Heart left ventricle (tissue), 16 donors: Measurements from ENCODE around the gene TOX2. TPM values are rescaled to one million over a fixed set of nuclear protein-coding genes. Genes with fewer than 3 reads are reported as not detected.

ENCODE experiments used
- ATAC-seq, 4 donors: fragments of 200-7000 bp; cut with Tn5 transposase; one replicate each; pipeline ENCODE4 v1.9.1; 2020 to 2022; ENCODE audit warnings: moderate library complexity in 4 of 4, mild to moderate bottlenecking in 3 of 4, moderate number of reproducible peaks in 1 of 4
- DNase-seq, 5 donors: peaks; one replicate each; pipeline ENCODE4 v3.0.0-alpha.2; 2020
- H3K27ac ChIP-seq, 12 donors: fragments of 200-600 bp; sonication (generic) in 4 of 12; one replicate each; pipeline versions ENCODE4 v1.5.0 to v1.8.0; 2016 to 2022; ENCODE audit warnings: mild to moderate bottlenecking in 2 of 12
- H3K27me3 ChIP-seq, 9 donors: fragments of 200-600 bp; sonication (generic) in 2 of 9; one replicate each; pipeline versions ENCODE4 v1.5.1 to v1.8.0; 2016 to 2022; ENCODE audit warnings: mild to moderate bottlenecking in 3 of 9
- H3K36me3 ChIP-seq, 9 donors: fragments of 200-600 bp; sonication (generic) in 2 of 9; one replicate each; pipeline versions ENCODE4 v1.5.0 to v1.8.0; 2018 to 2022; ENCODE audit warnings: mild to moderate bottlenecking in 2 of 9
- H3K4me1 ChIP-seq, 12 donors: fragments of 200-600 bp; sonication (generic) in 4 of 12; one replicate each; pipeline versions ENCODE4 v1.5.0 to v1.8.0; 2016 to 2022; ENCODE audit warnings: mild to moderate bottlenecking in 3 of 12
- H3K4me3 ChIP-seq, 12 donors: fragments of 200-600 bp; sonication (generic) in 4 of 12; one replicate each; pipeline versions ENCODE4 v1.5.0 to v1.8.0; 2017 to 2022; ENCODE audit warnings: mild to moderate bottlenecking in 9 of 12, moderate library complexity in 4 of 12
- H3K9me3 ChIP-seq, 12 donors: fragments of 200-600 bp; sonication (generic) in 4 of 12; one replicate each; pipeline versions ENCODE4 v1.5.0 to v1.8.0; 2016 to 2022; ENCODE audit warnings: mild to moderate bottlenecking in 1 of 12
- CTCF ChIP-seq, 12 donors: fragments of 200-600 bp; sonication (generic) in 4 of 12; IDR thresholded peaks; one replicate each; pipeline versions ENCODE4 v1.5.0 to v1.8.0; 2018 to 2022; ENCODE audit warnings: antibody characterized with exemption in 12 of 12, mild to moderate bottlenecking in 5 of 12
- POLR2A ChIP-seq, 2 donors: fragments of 450-650 bp; IDR thresholded peaks; one replicate each; pipeline ENCODE4 v1.6.1; 2017; ENCODE audit warnings: antibody characterized with exemption in 2 of 2, mild to moderate bottlenecking in 2 of 2, moderate library complexity in 2 of 2
- WGBS, 4 donors: extraction: QIAGEN DNeasy Blood & Tissue Kit in 2 of 4; methylation state at CpG; one replicate each; pipeline versions ENCODE4 v1.1.5 to v1.1.7; 2013 to 2018; 5-methylcytosine and 5-hydroxymethylcytosine counted together
- intact Hi-C, 10 donors: fragments of 100-400 bp; cut with DNase I; formaldehyde crosslinking; loops; one replicate each; pipeline versions ENCODE4 v1.11.1 to v1.14.2; 2022
- polyA plus RNA-seq, 2 donors: library from polyadenylated mRNA; stranded (reverse); fragments of 200-250 nt; gene quantifications; one replicate each; pipeline ENCODE4 v1.2.3, GENCODE V29; 2013
- total RNA-seq, 9 donors: library from RNA; depleted of rRNA in 2 of 9; stranded (reverse); fragments of >200 nt in 2 of 9; fragmentation: NEBNext Ultra II Directional in 3 of 9; extraction: Animal tissue kit (Norgen Biotek cat#: 25700) in 3 of 9; gene quantifications; one replicate each; pipeline versions ENCODE4 v1.1.0 to v1.2.4, GENCODE V29; 2016 to 2023
- donor health status: ischemic (EF 13 %, LVEDD 7.1; RV severe dilation, severe dysfunction).
- donor health status: healthy with polysubstance abuse.
- donor health status: DM: no; HTN: yes; CAD: no.
- donor health status: DM: no; HTN: no; CAD: no.
- donor health status: ischemic (EF 25% LVEDD 6.9; RV normal size, moderate dysfunction).
- donor health status: ischemic (EF 25% LVEDD 5.7; RV mildly dilated, moderate dysfunction).
- donor health status: healthy.
- donor health status: DM: yes; HTN: yes; CAD: no.
- donor health status: ischemic (EF 35%, LVEDD 5.7; RV mildly dilated, moderate dysfunction).
- donor health status: nonischemic (EF 11% LVEDD 7.7; RV severe dilation, severe dysfunction).
- donor health status: DM: yes; HTN: yes; CAD: no.
- donor health status: PGD.
- donor health status: ischemic (EF 29% LVEDD 5.4; RV normal size, mild dysfunction).
- donor health status: nonischemic (EF 23%, LVEDD 6.1; RV moderate dilation, normal function).

The TOX2 gene
- total and polyA plus RNA-seq, 11 donors, result 0.53 to 3.0 (median 0.91) TPM

- H3K27me3 ChIP-seq, result peaks cover 0 to 11% (median 0%) of the 10 kb centered on the region in 9 donors
- DNase-seq (no peak), ATAC-seq (no peak)
- peaks cover 0 to 19% (median 0%) of the 10 kb centered on the region in 12 donors for H3K4me1 ChIP-seq
- H3K27ac ChIP-seq, result no peak overlapping the region
- TF ChIP-seq CTCF (IDR thresholded peaks at IDR 0.05) (no peak), POLR2A (IDR thresholded peaks at IDR 0.05) (no peak)
- no peaks in the 10 kb centered on the region for H3K9me3 ChIP-seq
- 81 to 82% (median 81%) methylated on average over 10 of the region's 10 CpGs for WGBS, 4 donors
- no peak overlapping the region for H3K4me3 ChIP-seq
- intact Hi-C loops, result no loop called here
- H3K36me3 ChIP-seq, result no peaks in the 10 kb centered on the region
Measured at GRCh38 chr20:44023515-44024371, 109.1 kb downstream of the TOX2 start.

GRCh38 chr20:44024820-44025580 is 110.3 kb downstream of the TOX2 start:
- H3K27ac ChIP-seq, result no peak overlapping the region
- peaks cover 0 to 9% (median 0%) of the 10 kb centered on the region in 12 donors for H3K4me1 ChIP-seq
- intact Hi-C loops, result no loop called here
- 58 to 71% (median 65%) methylated on average over 7 of the region's 7 CpGs for WGBS, 4 donors
- no peak overlapping the region for H3K4me3 ChIP-seq
- H3K9me3 ChIP-seq, result no peaks in the 10 kb centered on the region
- no peak for DNase-seq
- TF ChIP-seq POLR2A (IDR thresholded peaks at IDR 0.05) (no peak), CTCF (IDR thresholded peaks at IDR 0.05) (no peak)
- H3K27me3 ChIP-seq, result peaks cover 0 to 11% (median 0%) of the 10 kb centered on the region in 9 donors
- ATAC-seq, result no peak
- H3K36me3 ChIP-seq, result no peaks in the 10 kb centered on the region

GRCh38 chr20:44025756-44026155 is 111.1 kb downstream of the TOX2 start:
- TF ChIP-seq CTCF (IDR thresholded peaks at IDR 0.05) (no peak), POLR2A (IDR thresholded peaks at IDR 0.05) (no peak)
- no peaks in the 10 kb centered on the region for H3K9me3 ChIP-seq
- WGBS, 4 donors, result 89 to 93% (median 90%) methylated on average over 6 of the region's 6 CpGs
- DNase-seq, result no peak
- no peak for ATAC-seq
- no peak overlapping the region for H3K4me3 ChIP-seq
- H3K4me1 ChIP-seq, result peaks cover 0 to 2% (median 0%) of the 10 kb centered on the region in 12 donors
- no peaks in the 10 kb centered on the region for H3K36me3 ChIP-seq
- H3K27ac ChIP-seq, result no peak overlapping the region
- intact Hi-C loops, result no loop called here
- H3K27me3 ChIP-seq, result peaks cover 0 to 7% (median 0%) of the 10 kb centered on the region in 9 donors
